ENCODE data around the gene FABP3. TPM values are rescaled to one million over a fixed set of nuclear protein-coding genes. Genes with fewer than 3 reads are reported as not detected.

The FABP3 gene
- total and polyA plus RNA-seq, 2 of the 13 experiments (the other 11 are each of a cell fraction or from before 2014, with no cell fraction given), result 0.21 to 0.24 TPM

DNA sequence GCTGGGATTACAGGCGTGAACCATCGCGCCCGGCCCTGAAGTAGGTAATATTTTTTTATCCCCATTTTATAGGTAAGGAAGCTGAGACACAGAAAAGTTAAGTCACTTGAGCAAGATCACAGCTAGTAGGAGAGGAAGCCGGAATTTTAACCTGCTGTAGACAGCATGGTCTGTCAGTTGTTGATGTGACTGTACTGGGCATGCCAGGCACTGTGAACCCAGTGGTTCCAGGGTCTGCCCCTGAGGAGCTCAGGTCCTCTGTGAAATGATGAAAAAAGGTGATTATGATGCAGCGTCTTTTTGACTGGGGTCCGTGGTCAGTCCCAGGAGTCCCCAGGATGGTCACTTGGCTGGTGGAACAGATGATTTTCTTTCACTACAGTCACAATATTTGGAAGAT is 16.7 kb upstream of the FABP3 start:
- POLR2A ChIA-PET, result interaction anchor here (1.4 kb wide), 1 partner anchor 18 kb away, joined by 3 read pairs; no protein-coding TSS in a partner anchor
- H2AFZ ChIP-seq (ENCODE audit: low read length), result no peak overlapping the region
- no peak overlapping the region for H3K27ac ChIP-seq (ENCODE audit: extremely low read length, insufficient read depth, low read length)
- BruUV-seq (replicated peaks), result no TSS peak
- H3K9me3 ChIP-seq (ENCODE audit: low read length), result no peaks in the 10 kb centered on the region
- intact Hi-C loops (cut with micrococcal nuclease; ENCODE audit: unreplicated experiment), result no loop called here
- no peak for TF ChIP-seq NKX3-1 (CRISPR knock-in tag; IDR thresholded peaks at IDR 0.05)
- TF ChIP-seq, protein P1, sequence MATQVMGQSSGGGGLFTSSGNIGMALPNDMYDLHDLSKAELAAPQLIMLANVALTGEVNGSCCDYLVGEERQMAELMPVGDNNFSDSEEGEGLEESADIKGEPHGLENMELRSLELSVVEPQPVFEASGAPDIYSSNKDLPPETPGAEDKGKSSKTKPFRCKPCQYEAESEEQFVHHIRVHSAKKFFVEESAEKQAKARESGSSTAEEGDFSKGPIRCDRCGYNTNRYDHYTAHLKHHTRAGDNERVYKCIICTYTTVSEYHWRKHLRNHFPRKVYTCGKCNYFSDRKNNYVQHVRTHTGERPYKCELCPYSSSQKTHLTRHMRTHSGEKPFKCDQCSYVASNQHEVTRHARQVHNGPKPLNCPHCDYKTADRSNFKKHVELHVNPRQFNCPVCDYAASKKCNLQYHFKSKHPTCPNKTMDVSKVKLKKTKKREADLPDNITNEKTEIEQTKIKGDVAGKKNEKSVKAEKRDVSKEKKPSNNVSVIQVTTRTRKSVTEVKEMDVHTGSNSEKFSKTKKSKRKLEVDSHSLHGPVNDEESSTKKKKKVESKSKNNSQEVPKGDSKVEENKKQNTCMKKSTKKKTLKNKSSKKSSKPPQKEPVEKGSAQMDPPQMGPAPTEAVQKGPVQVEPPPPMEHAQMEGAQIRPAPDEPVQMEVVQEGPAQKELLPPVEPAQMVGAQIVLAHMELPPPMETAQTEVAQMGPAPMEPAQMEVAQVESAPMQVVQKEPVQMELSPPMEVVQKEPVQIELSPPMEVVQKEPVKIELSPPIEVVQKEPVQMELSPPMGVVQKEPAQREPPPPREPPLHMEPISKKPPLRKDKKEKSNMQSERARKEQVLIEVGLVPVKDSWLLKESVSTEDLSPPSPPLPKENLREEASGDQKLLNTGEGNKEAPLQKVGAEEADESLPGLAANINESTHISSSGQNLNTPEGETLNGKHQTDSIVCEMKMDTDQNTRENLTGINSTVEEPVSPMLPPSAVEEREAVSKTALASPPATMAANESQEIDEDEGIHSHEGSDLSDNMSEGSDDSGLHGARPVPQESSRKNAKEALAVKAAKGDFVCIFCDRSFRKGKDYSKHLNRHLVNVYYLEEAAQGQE (IDR thresholded peaks at IDR 0.05; ENCODE audit: borderline replicate concordance in 1 of 2, low read depth in 1 of 2, low read length in 2 of 2), result no peak
- TF ChIP-seq, protein P2, sequence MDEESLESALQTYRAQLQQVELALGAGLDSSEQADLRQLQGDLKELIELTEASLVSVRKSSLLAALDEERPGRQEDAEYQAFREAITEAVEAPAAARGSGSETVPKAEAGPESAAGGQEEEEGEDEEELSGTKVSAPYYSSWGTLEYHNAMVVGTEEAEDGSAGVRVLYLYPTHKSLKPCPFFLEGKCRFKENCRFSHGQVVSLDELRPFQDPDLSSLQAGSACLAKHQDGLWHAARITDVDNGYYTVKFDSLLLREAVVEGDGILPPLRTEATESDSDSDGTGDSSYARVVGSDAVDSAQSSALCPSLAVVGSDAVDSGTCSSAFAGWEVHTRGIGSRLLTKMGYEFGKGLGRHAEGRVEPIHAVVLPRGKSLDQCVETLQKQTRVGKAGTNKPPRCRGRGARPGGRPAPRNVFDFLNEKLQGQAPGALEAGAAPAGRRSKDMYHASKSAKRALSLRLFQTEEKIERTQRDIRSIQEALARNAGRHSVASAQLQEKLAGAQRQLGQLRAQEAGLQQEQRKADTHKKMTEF (CRISPR knock-in tag; IDR thresholded peaks at IDR 0.05), result no peak
- TF ChIP-seq NAIF1 (CRISPR knock-in tag; IDR thresholded peaks at IDR 0.05; ENCODE audit: borderline replicate concordance), result no peak
- TF ChIP-seq NR2F1 (CRISPR knock-in tag; IDR thresholded peaks at IDR 0.05), result no peak
- TF ChIP-seq KAT2B (IDR thresholded peaks at IDR 0.05; ENCODE audit: borderline replicate concordance, low read depth, low read length), result no peak
- TF ChIP-seq JUND (CRISPR knock-in tag; IDR thresholded peaks at IDR 0.05), result no peak
- no peak for TF ChIP-seq SPEN (CRISPR knock-in tag; IDR thresholded peaks at IDR 0.05; ENCODE audit: low read depth)
- no peak for TF ChIP-seq SNAPC2 (CRISPR knock-in tag; IDR thresholded peaks at IDR 0.05)
- no peak for TF ChIP-seq ARNTL (CRISPR knock-in tag; IDR thresholded peaks at IDR 0.05)
- TF ChIP-seq ZC3H4 (CRISPR knock-in tag; IDR thresholded peaks at IDR 0.05; ENCODE audit: borderline replicate concordance), result no peak
- no peaks in the 10 kb centered on the region for H3K36me3 ChIP-seq (replicated peaks in 1 of 2; ENCODE audit: control insufficient read depth in 1 of 2, insufficient read depth in 2 of 2, low read length in 2 of 2)
- H3K9ac ChIP-seq (ENCODE audit: insufficient read depth, low read depth, low read length), result no peak overlapping the region
- H3K4me2 ChIP-seq (ENCODE audit: low read depth, low read length), result no peak overlapping the region
- CTCF ChIA-PET (ENCODE audit: low intra/inter-chr PET ratio, low total read pairs), result no interaction called here
- H3K4me3 ChIP-seq (replicated peaks in 1 of 3; ENCODE audit: insufficient read depth in 1 of 3, low read depth in 2 of 3, low read length in 3 of 3), result no peak overlapping the region
- WGBS (ENCODE audit: low lambda C conversion rate), result 56% methylated on average over 7 of the region's 7 CpGs
- H3K4me1 ChIP-seq (ENCODE audit: insufficient read depth, low read length), result peaks cover 19% of the 10 kb centered on the region
- FAIRE-seq (no peak), ATAC-seq (no peak), DNase-seq (ENCODE audit: low spot score) (no peak)
- H3K79me2 ChIP-seq (ENCODE audit: insufficient read depth, low read length), result no peaks in the 10 kb centered on the region
- in situ Hi-C loops (cut with HindIII; ENCODE audit: extremely low pct_ligation_motif_present, low pct_unique_long_range_greater_than_20kb), result loop anchor here (5.0 kb wide), 1 partner anchor 38 kb away; no protein-coding TSS in a partner anchor
- H4K20me1 ChIP-seq (ENCODE audit: insufficient read depth, low read length), result no peaks in the 10 kb centered on the region
- peaks cover 0 to 15% of the 10 kb centered on the region in 2 experiments; a peak in 3 of 5 replicates for H3K27me3 ChIP-seq (ENCODE audit: control insufficient read depth in 1 of 2, insufficient read depth in 2 of 2, low read length in 2 of 2)
